ENCODE measurements around the gene IGSF3.
"Not testable (repeated sequence)": the region's sequence is repeated elsewhere in the genome, so short reads cannot be mapped to it uniquely, and the experiment has no call there.

The IGSF3 gene

DNA sequence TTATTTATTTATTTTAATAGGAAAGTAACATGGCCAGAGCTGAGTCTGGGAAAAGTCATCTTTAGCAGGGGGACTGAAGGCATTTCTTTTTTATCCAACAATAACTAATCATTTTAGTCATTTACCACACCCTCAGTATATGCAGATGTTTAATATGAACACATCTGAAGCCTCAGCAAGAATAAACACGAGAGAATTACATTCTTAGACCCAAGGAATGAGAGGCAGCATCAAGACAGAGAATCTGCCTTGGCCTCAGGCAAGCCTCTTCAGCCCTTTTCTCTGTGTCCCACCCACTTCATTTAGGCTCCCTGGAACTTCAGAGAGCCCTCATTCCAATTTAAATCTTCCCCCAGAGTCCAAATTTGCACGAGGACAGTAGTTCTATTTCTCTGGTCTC, 17.0 kb upstream of the IGSF3 start:
- FAIRE-seq, result no peak

GRCh38 chr1:116682641-116683221, 15.2 kb upstream of the IGSF3 start:
- FAIRE-seq, result no peak

DNA sequence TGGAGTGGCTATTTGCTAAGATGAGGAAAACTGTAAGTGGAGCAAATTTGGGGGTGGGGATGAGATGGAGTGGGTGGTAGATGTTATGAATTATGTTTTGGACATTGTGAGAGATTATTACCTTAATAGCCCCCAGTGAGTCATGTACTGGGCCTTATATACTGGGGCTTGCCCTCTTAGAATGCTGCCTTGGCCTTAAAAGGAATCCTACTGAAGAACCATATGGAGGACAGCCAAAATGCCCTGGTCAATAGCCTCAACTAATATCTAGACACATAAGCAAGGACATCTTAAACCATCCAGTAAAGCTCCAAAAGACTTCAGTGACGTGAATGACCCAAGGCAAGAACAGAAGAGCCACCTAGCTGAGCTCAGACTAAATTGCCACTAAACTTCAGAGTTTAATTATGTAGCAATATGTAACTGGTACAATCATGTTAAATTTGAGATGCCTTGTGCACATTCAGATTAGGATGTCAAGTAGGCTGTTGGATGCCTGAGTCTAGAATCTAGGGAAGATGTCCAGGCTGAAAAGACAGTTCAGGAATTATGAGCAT, 13.9 kb upstream of the IGSF3 start:
- no peak for FAIRE-seq

DNA sequence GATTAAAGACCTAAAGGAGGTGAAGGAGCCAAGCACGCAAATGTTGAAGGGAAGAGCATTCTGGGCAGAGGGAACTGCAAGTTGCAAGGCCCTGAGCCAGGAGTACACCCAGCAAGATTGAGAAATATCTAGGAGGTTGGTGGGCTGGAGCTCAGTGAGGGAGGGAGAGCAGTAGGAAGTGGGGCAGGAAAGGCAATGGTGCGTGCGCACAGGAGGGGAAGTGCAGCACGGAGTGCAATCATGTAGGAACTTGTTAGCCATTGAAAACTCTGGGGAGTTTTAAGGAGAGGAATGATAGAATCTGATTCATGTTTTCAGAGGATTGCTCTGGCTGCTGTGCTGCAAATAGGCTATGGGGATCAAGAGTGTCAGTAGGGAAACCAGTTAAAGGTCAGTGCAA, 13.2 kb upstream of the IGSF3 start:
- no peak for FAIRE-seq

DNA sequence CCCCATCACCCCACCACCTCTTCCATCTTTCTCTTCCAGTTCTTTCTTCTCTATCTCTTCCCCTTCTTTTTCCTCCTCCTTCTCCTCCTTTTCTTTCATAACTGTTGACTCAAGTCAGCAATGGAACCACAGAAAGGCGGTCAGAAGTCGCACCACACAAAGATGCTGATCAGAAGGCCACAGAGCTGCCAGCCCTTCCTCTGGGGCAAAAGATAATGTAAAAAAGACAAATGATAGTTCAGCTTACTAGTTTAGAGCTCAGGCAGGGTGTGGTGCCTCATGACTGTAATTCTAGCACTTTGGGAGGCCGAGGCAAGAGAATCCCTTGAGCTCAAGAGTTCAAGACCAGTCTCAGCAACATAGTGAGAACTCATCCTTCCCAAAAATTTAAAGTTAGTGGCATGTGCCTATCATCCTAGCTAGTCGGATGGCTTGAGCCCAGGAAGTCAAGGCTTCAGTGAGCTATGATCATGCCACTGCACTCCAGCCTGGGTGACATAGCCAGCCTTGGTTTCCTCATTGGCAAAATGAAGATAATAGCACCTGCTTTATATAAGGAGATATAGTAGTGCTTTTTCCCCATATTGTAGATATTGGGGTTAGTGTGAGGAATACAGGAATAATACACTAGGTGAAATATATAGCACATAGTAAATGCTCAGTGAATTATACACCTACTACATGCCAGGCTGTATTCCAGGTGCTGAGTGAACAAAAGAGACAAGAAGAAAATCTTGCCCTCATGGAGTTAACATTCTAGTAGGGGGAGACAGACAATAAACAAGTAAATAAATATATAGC, 12.5 kb upstream of the IGSF3 start:
- no peak for FAIRE-seq

DNA sequence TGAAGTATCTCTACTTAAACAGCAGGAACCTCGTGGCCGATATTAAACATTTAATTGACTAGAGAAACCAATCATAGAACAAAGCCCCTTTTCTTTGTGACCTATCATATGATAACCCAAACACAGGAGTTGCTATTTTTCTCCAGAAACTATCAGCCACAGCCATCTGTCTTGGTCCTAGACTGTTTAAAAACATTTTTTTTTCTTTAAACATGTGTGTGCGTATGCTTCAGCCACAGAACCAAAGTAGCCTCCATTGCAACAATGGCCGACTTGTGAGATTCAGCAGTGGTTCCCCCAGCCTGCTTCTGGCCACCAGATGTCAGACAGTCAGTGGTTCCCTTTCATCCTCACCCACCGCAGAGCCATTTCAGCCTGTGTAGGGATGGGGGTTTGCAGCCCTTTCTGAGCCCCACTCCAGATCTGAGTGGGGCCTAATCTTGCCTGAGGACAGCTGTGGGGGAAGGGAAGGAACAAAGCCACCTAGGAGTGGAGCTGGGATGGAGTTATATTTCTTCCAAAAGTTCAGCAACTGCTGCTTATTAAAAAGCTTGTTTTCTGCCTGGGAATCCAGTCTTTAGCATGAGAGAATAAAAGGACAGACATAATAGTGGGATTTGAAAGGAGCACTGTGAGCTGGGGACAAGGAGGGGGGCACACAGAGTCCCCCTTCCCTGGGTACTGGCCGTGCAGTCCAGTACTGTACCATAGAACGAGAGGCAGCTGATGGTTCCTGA, 11.7 kb upstream of the IGSF3 start:
- no peak for FAIRE-seq

DNA sequence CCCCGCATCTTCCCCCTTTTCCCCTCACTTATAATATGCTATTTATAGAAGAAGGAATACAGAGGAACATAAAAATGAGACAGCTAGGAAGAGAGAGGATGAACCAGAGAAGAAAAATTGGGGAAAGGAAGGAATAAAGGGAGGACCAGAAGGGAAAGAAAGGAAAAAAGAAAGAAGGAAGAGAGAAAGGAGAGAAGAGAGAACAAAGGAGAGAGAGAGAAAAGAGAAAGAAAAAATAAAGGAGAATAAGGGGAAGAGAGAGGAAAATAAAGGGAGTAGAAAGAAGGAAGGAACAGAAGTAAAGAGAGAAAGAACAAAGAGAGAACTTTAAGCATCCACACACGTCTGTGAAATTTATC, 11.2 kb upstream of the IGSF3 start:
- no peak for FAIRE-seq

DNA sequence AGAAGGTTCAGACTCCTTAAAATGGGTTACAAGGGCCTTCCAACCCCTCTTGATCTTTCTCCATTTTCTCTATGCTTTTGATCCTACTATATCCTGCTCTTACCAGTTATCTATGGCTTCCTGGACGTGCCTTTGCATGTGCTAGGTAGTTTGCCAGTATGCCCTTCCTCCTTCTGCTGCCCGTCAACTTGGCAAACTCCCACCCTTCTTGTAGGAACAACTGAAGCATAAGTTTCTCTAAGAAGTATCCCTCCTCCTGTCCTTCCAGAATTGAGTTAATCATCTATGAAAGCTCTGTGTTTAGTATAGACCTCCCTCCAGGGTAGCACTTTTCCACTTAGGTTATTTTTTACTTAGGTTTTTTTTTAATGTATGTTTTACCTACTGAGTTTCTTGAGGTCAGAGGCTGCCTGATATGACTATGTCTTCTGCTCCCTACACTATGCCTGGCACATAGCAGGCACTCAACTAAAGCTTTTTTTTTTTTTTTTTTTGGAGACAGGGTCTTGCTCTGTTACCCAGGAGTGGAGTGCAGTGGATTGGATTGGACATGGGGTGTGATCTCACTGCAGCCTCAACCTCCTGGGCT, 10.0 kb upstream of the IGSF3 start:
- FAIRE-seq, result no peak

GRCh38 chr1:116676291-116676690, 8.8 kb upstream of the IGSF3 start:
- no peak for FAIRE-seq

GRCh38 chr1:116674751-116675150, 7.2 kb upstream of the IGSF3 start:
- no peak for FAIRE-seq

DNA sequence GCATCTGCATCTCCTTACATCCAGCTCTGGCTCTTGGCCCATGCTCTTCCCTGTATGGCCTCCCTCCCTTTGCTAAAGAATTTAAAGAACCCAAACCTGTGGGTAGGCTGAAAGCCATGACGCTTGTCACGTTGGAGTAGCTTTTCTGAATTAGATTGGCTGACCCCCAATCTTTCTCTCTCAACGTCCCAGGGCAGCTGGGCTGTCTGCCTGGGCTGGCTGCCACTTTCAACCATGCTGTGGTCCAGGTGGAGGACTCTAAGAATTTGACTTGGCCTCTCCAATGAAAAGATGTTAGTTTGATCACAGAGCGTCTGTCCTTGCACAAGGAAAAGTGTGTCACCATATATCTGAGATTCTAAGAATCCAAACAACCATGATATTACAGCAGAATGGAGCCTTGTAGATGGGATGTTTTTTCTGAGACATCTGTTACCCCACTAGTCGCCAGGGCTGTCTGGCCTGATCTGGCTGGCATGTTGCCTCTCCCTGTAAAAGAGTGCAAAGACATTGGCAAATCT, 6.5 kb upstream of the IGSF3 start:
- FAIRE-seq, result no peak

DNA sequence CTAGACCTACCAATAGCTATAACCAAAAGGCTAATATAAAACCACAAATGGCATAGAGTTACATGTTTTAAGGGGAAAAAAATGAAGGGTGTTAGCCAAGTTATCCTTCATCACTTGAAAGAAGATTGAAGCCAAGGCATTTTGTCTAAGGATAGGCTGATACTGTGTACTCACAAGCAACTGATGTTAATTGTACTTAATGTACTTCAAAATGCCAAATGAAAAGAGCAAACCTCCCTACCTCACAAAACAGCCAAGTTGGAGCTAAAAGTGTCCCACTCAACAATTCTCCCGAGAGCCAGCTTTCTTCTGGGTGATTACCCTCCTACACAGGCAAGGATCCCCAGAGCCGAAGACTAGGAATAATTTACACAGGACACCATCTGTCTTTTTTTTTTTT, 4.4 kb upstream of the IGSF3 start:
- FAIRE-seq, result no peak

GRCh38 chr1:116671072-116671760, 3.7 kb upstream of the IGSF3 start:
- no peak for FAIRE-seq

- no peak for FAIRE-seq
Measured at GRCh38 chr1:116668277-116668676, 744 bp upstream of the IGSF3 start.

DNA sequence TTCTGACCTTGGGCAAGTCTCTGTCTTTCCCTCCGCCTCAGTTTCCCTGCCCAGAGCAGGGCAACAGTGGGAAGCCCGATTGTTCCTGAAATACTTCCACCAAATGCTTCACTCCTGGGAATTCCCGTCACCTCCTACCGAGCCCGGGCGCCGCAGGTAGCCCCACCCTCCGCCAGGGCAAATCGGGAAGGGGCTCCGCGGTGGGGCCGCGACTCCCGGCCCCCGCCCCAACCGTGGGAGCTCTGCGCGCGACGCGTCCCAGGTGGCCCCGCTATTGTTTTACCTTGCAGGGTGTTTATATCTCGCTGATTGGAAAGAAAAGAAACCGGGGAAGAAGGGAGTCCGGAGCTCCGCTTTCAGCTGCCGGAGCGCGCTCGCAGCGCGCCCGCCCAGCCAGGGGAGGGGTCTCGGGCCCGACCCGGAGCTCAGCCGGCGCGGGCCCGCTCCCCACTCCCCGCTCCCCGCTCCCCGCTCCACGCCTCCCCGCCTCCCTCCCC, 407 bp downstream of the IGSF3 start:
- no peak for FAIRE-seq

DNA sequence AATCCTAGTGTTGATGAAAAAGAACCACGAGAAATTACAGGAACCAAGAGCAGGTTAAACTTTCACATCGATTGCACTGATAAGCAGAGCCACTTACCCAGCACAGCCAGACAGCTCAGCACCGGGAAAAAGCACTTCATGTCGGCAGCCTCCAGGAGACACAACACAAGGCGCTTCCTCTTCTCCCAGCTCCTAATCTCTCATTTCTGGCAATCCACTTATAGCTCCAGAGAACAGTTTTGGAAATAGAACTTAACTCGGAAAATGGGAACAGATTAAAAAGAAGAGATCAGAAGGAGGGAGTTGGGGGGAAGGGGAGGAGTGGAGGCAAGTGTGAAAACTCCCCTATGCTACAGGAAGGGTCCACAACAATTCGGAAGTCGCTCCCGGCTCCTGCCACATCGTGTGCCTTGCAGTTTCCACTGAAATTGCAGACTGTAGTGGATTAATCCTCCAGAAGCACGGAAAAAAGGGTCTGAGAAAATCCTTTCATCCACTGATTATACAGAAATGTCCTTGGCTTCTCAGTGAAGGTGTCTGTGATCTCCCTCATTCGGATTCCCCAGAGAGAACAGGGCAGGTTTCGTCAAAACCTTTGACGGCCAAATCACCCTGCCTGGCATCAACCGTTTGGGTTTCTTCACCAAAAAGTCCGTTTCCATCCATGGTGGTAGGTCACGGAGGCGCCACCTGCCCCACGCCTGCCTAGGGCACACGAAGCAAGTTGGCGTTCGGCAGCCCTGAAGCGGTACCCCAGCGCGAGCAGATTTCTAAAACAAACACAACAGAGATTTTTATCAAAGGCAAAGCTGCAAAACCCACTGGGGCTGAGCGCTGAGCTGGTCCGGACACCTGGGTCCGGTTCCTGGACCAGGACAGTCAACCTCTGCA, 1.1 kb downstream of the IGSF3 start:
- FAIRE-seq, result no peak

- no peak for FAIRE-seq
Measured at GRCh38 chr1:116664978-116665371, 2.6 kb downstream of the IGSF3 start.

- FAIRE-seq, result no peak
Measured at GRCh38 chr1:116664366-116664977, 3.1 kb downstream of the IGSF3 start.

DNA sequence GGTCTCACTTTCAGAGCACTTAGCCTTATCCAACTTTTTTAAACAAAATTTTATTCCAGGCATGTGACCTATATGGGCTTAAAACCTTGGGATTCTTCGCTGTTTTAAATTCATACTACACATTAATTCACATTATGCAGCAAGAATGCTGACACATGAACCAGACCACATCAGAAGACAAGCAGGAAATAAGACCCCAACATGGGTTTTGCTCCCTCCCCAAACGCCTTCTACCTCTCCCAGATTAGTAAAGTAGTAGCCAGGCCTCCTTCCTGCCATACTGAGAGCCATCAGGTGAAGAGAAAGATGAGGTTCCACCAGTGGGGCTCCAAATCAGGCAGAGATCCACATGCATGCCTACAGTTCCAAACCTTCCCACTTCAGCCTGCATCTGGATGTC, 3.7 kb downstream of the IGSF3 start:
- FAIRE-seq, result no peak

DNA sequence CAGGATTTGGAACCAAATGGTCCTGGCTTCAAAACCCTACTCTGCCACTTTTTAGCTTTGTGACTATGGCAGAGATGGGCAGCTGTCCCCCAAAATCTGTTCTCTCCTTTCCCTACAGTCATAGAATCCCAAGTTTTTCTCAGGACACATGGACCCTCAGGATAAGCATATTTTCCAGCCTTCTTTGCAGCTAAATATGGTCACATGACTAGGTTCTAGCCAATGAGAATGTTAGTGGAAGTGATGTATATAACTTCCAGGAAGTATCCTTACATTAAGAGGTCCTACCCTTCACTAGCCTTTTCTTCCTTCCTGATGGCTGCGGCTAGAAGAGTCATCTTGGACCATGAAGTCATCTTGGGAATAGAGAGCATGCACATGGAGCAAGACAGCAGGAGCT, 5.9 kb downstream of the IGSF3 start:
- no peak for FAIRE-seq

DNA sequence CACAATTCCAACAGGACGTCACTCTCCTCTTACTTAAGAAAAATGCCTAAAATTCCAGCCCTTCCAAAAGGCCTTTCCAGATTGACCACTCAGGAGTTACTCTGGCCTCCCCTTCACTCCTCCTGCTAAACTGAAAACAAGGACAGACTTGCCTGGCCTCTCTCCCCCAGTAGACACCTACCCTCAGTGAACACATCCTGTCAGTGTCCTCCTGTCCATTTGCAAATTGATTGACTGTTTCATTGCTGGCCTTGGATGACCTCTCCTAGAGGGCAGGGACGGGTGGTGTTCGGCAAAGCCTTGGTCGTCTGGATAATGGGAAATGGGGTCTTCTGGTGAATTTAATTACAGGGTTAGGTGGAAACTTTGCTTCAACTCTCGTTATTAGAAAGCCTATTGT, 8.9 kb downstream of the IGSF3 start:
- FAIRE-seq, result not testable (repeated sequence)
